Stimulated activated CD8-positive, alpha-beta memory T cell treated with anti-CD3 and anti-CD28 coated beads, Interleukin-12 subunit alpha, Interleukin-12 subunit beta, amount 100 ng/mL, for 1 hour (primary cell): ENCODE measurements around the gene ALK.

Experiments used
- DNase-seq: peaks from one replicate; pipeline ENCODE4 v3.0.0-alpha.2; 2020; ENCODE audit warnings: low read depth

ALK gene

GRCh38 chr2:29644949-29645348, 276.4 kb downstream of the ALK start:
- DNase-seq = no peak

- DNase-seq = no peak
Observed at GRCh38 chr2:29643196-29643595, 278.2 kb downstream of the ALK start.

- DNase-seq = no peak
Observed at GRCh38 chr2:29640360-29640759, 281.0 kb downstream of the ALK start.

- DNase-seq = no peak
Observed at GRCh38 chr2:29638641-29639040, 282.7 kb downstream of the ALK start.

- no peak for DNase-seq
Observed at GRCh38 chr2:29634916-29635315, 286.5 kb downstream of the ALK start.

GRCh38 chr2:29632018-29632417, 289.4 kb downstream of the ALK start:
- no peak for DNase-seq

GRCh38 chr2:29629495-29629894, 291.9 kb downstream of the ALK start:
- DNase-seq = no peak

- no peak for DNase-seq
Observed at GRCh38 chr2:29628862-29629261, 292.5 kb downstream of the ALK start.

GRCh38 chr2:29628108-29628745, 293.2 kb downstream of the ALK start:
- DNase-seq = no peak

- DNase-seq = no peak
Observed at GRCh38 chr2:29627279-29627711, 294.1 kb downstream of the ALK start.

- DNase-seq = no peak
Observed at GRCh38 chr2:29620890-29621289, 300.5 kb downstream of the ALK start.

GRCh38 chr2:29619689-29620088, 301.7 kb downstream of the ALK start:
- DNase-seq = no peak

- no peak for DNase-seq
Observed at GRCh38 chr2:29618024-29618423, 303.4 kb downstream of the ALK start.

- DNase-seq = no peak
Observed at GRCh38 chr2:29617351-29617750, 304.0 kb downstream of the ALK start.

GRCh38 chr2:29616569-29616968, 304.8 kb downstream of the ALK start:
- no peak for DNase-seq

GRCh38 chr2:29615841-29616240, 305.5 kb downstream of the ALK start:
- DNase-seq = no peak

GRCh38 chr2:29615183-29615582, 306.2 kb downstream of the ALK start:
- no peak for DNase-seq

GRCh38 chr2:29614295-29614830, 307.0 kb downstream of the ALK start:
- DNase-seq = no peak

GRCh38 chr2:29613792-29614266, 307.6 kb downstream of the ALK start:
- no peak for DNase-seq

- no peak for DNase-seq
Observed at GRCh38 chr2:29613067-29613466, 308.3 kb downstream of the ALK start.

- DNase-seq = no peak
Observed at GRCh38 chr2:29612568-29612967, 308.8 kb downstream of the ALK start.

GRCh38 chr2:29611850-29612249, 309.5 kb downstream of the ALK start:
- DNase-seq = no peak

GRCh38 chr2:29611261-29611660, 310.1 kb downstream of the ALK start:
- DNase-seq = no peak

- no peak for DNase-seq
Observed at GRCh38 chr2:29610569-29610968, 310.8 kb downstream of the ALK start.
